Vagina (tissue), 2 donors: ENCODE data around the gene S100A10. TPM values are rescaled to one million over a fixed set of nuclear protein-coding genes. Genes with fewer than 3 reads are reported as not detected.

Experiments
- DNase-seq, 2 donors: peaks; one replicate each; pipeline ENCODE4 v3.0.0-alpha.2; 2017; ENCODE audit errors: extremely low spot score in 2 of 2
- H3K27ac ChIP-seq: fragments of 200-600 bp; sonication (generic); one replicate; pipeline ENCODE4 v1.5.1; 2019
- H3K27me3 ChIP-seq: fragments of 200-600 bp; sonication (generic); one replicate; pipeline ENCODE4 v1.5.1; 2019
- H3K36me3 ChIP-seq, 2 donors: fragments of 200-600 bp; sonication (generic); one replicate each; pipeline ENCODE4 v1.5.1; 2017 to 2019
- H3K4me1 ChIP-seq: fragments of 200-600 bp; sonication (generic); one replicate; pipeline ENCODE4 v1.5.1; 2019
- H3K4me3 ChIP-seq, 2 donors: fragments of 200-600 bp; sonication (generic); 1 replicate in 1 of 2; 2 replicates in 1 of 2; pipeline ENCODE4 v1.5.1; 2016 to 2019
- H3K9me3 ChIP-seq: fragments of 200-600 bp; sonication (generic); one replicate; pipeline ENCODE4 v1.5.1; 2019
- CTCF ChIP-seq, 3 experiments: fragments of 450-650 bp in 2 of 3; fragments of 200-600 bp in 1 of 3; sonication (generic) in 1 of 3; IDR thresholded peaks; one replicate each; pipeline ENCODE4 v1.5.1; 2017 to 2019; ENCODE audit warnings: antibody characterized with exemption in 3 of 3, mild to moderate bottlenecking in 2 of 3, moderate library complexity in 2 of 3
- POLR2A ChIP-seq, 2 donors: fragments of 450-650 bp; IDR thresholded peaks; one replicate each; pipeline ENCODE4 v1.6.1; 2017; ENCODE audit warnings: antibody characterized with exemption in 2 of 2, mild to moderate bottlenecking in 2 of 2, moderate library complexity in 2 of 2
- POLR2AphosphoS5 ChIP-seq, 2 donors: sonication (generic); formaldehyde crosslinking; IDR thresholded peaks; one replicate each; pipeline ENCODE4 v1.9.0; 2017; ENCODE audit warnings: antibody characterized with exemption in 2 of 2, mild to moderate bottlenecking in 2 of 2, low read depth in 1 of 2; ENCODE audit not compliant: insufficient read depth in 1 of 2
- intact Hi-C: fragments of 100-400 bp; cut with DNase I; formaldehyde crosslinking; loops from one replicate; pipeline ENCODE4 v1.15.1; 2023
- total RNA-seq: library from RNA; depleted of rRNA; stranded (reverse); fragments of >200 nt; gene quantifications from one replicate; pipeline ENCODE4 v1.2.3, GENCODE V29; 2016

S100A10 gene
- total RNA-seq, 1 donor from 2014 or later = 176 TPM

DNA sequence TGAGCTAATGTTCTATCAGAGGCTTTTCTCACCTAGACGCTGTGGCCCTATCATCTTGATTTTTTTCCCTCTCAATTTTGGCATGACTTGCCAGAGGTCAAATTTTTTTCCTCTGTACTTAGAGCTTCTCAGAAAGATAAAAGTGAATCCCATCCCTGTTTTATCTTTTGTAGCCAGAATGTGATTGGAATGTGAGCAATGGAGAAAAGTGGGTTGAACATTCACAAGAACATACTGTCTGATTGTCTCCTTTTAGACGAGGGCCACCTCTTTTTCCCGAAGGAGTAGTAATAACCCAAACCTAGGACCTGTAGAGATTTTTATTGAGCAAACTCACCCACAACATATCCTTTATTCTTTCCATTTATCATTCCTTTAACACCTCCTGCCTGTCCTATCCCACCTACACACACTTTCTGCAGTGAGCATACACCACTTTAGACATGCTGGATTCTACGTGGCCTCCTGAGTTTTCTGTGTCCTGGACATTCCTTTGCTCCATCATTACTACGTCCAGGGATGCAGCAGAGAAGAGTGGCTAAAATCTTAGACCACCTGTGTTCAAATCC lies 15.9 kb downstream of the S100A10 start:
- Histone ChIP-seq H3K4me1 (peaks cover 27% of the 10 kb centered on the region), H3K36me3 (peaks cover 3 to 13% of the 10 kb centered on the region in 2 donors), H3K27ac (no peak overlapping the region), H3K27me3 (no peaks in the 10 kb centered on the region), H3K9me3 (no peaks in the 10 kb centered on the region), H3K4me3 (no peak overlapping the region)
- TF ChIP-seq POLR2AphosphoS5 (IDR thresholded peaks at IDR 0.05; ENCODE audit: insufficient read depth in 1 of 2, low read depth in 1 of 2) = no peak
- TF ChIP-seq POLR2A (IDR thresholded peaks at IDR 0.05) = no peak
- TF ChIP-seq CTCF (IDR thresholded peaks at IDR 0.05) = no peak
- DNase-seq = no peak
- intact Hi-C loops = no loop called here

DNA sequence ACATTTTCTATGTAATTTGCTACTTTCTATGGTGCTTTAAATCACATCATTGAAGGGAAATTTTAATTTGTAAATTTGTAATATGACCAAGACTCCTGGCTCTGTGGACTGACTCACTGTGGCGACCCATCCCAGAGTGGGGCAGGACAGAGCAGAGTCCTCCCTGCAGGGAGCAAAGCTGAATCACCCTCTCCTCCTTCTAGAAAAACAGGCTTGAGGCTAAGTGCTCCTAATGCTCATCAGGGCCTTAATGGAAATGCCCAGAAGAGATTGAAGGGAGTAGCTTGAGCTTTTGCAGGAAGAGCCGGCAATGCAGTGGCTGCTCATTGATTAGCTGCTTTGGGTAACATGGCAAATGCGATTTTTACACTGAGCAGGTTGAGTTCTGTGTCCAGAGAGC lies 16.8 kb downstream of the S100A10 start:
- no peak overlapping the region for H3K27ac ChIP-seq
- no peak overlapping the region for H3K4me3 ChIP-seq
- peaks cover 31% of the 10 kb centered on the region for H3K4me1 ChIP-seq
- intact Hi-C loops = no loop called here
- TF ChIP-seq POLR2AphosphoS5 (IDR thresholded peaks at IDR 0.05; ENCODE audit: insufficient read depth in 1 of 2, low read depth in 1 of 2) (no peak), POLR2A (IDR thresholded peaks at IDR 0.05) (no peak), CTCF (IDR thresholded peaks at IDR 0.05) (no peak)
- no peak for DNase-seq
- no peaks in the 10 kb centered on the region for H3K27me3 ChIP-seq
- H3K36me3 ChIP-seq = peaks cover 0 to 4% of the 10 kb centered on the region in 2 donors
- H3K9me3 ChIP-seq = no peaks in the 10 kb centered on the region

DNA sequence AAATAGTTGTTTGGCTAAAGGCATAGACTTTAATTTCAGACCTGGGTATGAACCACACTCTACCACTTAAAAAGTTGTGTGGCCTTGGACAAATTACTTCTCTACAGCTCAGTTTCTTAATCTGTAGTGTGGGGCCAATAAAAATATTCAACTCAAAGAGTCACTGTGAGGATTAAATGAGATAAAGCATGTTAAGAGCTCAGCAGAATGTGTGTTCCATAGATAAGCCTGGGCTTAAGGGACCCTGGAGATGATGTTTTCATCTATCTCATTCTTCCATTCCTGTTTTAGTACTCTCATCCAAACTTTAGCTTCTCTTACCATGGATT lies 17.7 kb downstream of the S100A10 start:
- Histone ChIP-seq H3K36me3 (no peaks in the 10 kb centered on the region), H3K9me3 (no peaks in the 10 kb centered on the region), H3K4me1 (peaks cover 28% of the 10 kb centered on the region), H3K27ac (no peak overlapping the region), H3K27me3 (no peaks in the 10 kb centered on the region), H3K4me3 (no peak overlapping the region)
- TF ChIP-seq CTCF (IDR thresholded peaks at IDR 0.05) = no peak
- TF ChIP-seq POLR2A (IDR thresholded peaks at IDR 0.05) = no peak
- TF ChIP-seq POLR2AphosphoS5 (IDR thresholded peaks at IDR 0.05; ENCODE audit: insufficient read depth in 1 of 2, low read depth in 1 of 2) = no peak
- intact Hi-C loops = no loop called here
- DNase-seq = no peak

DNA sequence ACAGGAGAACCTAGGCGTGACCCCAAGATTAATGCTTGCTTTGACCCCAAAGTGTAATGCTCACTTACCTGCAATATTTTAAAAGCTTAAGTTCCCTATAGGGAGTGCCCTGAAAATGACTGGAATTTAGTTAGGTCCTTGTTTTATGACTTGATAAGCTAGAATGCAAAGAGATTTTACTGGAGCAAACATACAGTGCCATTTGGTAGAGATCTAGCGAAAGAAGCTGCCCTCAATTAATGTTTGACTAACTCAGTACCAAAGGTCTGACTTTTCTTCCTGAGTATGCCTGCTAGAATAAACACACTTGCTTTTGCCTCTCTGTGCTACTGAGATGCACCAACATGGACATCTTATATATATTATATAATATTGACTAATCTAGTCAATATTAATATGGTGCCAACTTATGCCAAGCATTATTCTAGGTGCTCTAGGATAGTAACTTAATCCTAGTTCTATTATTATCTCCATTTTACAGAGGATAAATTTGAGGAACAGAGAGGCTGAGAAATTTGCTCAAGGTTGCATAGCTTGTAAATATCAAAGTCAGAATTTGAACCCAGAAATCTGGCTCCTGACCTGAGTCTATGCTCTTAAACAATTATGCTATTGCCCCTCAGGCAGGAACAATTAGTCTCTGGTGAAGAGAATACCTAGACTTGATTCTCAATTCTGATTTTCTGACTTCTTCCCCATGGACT lies 18.2 kb downstream of the S100A10 start:
- Histone ChIP-seq H3K27ac (no peak overlapping the region), H3K4me1 (peaks cover 25% of the 10 kb centered on the region), H3K27me3 (no peaks in the 10 kb centered on the region), H3K4me3 (no peak overlapping the region), H3K36me3 (no peaks in the 10 kb centered on the region), H3K9me3 (no peaks in the 10 kb centered on the region)
- no peak for TF ChIP-seq CTCF (IDR thresholded peaks at IDR 0.05)
- TF ChIP-seq POLR2A (IDR thresholded peaks at IDR 0.05) = no peak
- TF ChIP-seq POLR2AphosphoS5 (IDR thresholded peaks at IDR 0.05; ENCODE audit: insufficient read depth in 1 of 2, low read depth in 1 of 2) = no peak
- DNase-seq = no peak
- intact Hi-C loops = no loop called here

- H3K9me3 ChIP-seq = no peaks in the 10 kb centered on the region
- no peak for DNase-seq
- H3K4me1 ChIP-seq = peaks cover 20% of the 10 kb centered on the region
- intact Hi-C loops = no loop called here
- TF ChIP-seq CTCF (IDR thresholded peaks at IDR 0.05) = no peak
- TF ChIP-seq POLR2A (IDR thresholded peaks at IDR 0.05) = no peak
- TF ChIP-seq POLR2AphosphoS5 (IDR thresholded peaks at IDR 0.05; ENCODE audit: insufficient read depth in 1 of 2, low read depth in 1 of 2) = no peak
- no peak overlapping the region for H3K27ac ChIP-seq
- no peak overlapping the region for H3K4me3 ChIP-seq
- H3K36me3 ChIP-seq = no peaks in the 10 kb centered on the region
- no peaks in the 10 kb centered on the region for H3K27me3 ChIP-seq
These were observed 21.0 kb downstream of the S100A10 start for GRCh38 chr1:151972542-151973248.
